Liver (tissue), 9 donors: ENCODE data around the gene SIRT6. TPM values are rescaled to one million over a fixed set of nuclear protein-coding genes. Genes with fewer than 3 reads are reported as not detected.
A peak's percentile ranks its signal among the peaks of the same experiment; 100 is the strongest.

ENCODE experiments used
- DNase-seq: peaks from one replicate; pipeline ENCODE4 v3.0.0-alpha.2; 2017; ENCODE audit warnings: low spot score
- H3K27ac ChIP-seq, 2 donors: one replicate each; pipeline ENCODE4 v1.7.0; 2013; ENCODE audit warnings: inconsistent platforms in 2 of 2, low read length in 2 of 2, control low read depth in 1 of 2, low read depth in 1 of 2, mild to moderate bottlenecking in 1 of 2
- H3K27me3 ChIP-seq, 4 donors: one replicate each; pipeline versions ENCODE4 v1.6.1 to v1.7.0; 2013; ENCODE audit warnings: low read length in 3 of 4, inconsistent platforms in 1 of 4, mild to moderate bottlenecking in 1 of 4, moderate library complexity in 1 of 4; ENCODE audit not compliant: control insufficient read depth in 4 of 4, insufficient read depth in 4 of 4
- H3K36me3 ChIP-seq, 4 donors: one replicate each; pipeline versions ENCODE4 v1.6.1 to v1.7.0; 2013; ENCODE audit warnings: low read length in 3 of 4, mild to moderate bottlenecking in 3 of 4, low read depth in 1 of 4, moderate library complexity in 1 of 4; ENCODE audit not compliant: control insufficient read depth in 4 of 4, insufficient read depth in 3 of 4
- H3K4me1 ChIP-seq, 4 donors: one replicate each; pipeline versions ENCODE4 v1.6.1 to v1.7.0; 2013; ENCODE audit warnings: low read length in 3 of 4, mild to moderate bottlenecking in 3 of 4, moderate library complexity in 1 of 4; ENCODE audit not compliant: control insufficient read depth in 4 of 4, insufficient read depth in 4 of 4
- H3K4me3 ChIP-seq, 3 donors: one replicate each; pipeline versions ENCODE4 v1.6.1 to v1.7.0; 2013; ENCODE audit warnings: low read length in 3 of 3, control low read depth in 1 of 3, low read depth in 1 of 3, mild to moderate bottlenecking in 1 of 3
- H3K9ac ChIP-seq, 2 donors: one replicate each; pipeline ENCODE4 v1.7.0; 2013; ENCODE audit warnings: low read length in 2 of 2, mild to moderate bottlenecking in 2 of 2, moderate library complexity in 2 of 2, control low read depth in 1 of 2, low read depth in 1 of 2
- H3K9me3 ChIP-seq, 4 donors: one replicate each; pipeline versions ENCODE4 v1.6.1 to v1.7.0; 2013; ENCODE audit warnings: low read length in 3 of 4; ENCODE audit not compliant: control insufficient read depth in 4 of 4
- CTCF ChIP-seq: fragments of 150-350 bp; IDR thresholded peaks from 2 replicates; pipeline ENCODE4 v1.5.1; 2017; ENCODE audit warnings: improper control_type of control experiment, low read depth, low read length; ENCODE audit not compliant: missing input control
- EGR1 ChIP-seq, 2 donors: IDR thresholded peaks; 2 replicates each; pipeline ENCODE4 v1.6.1; 2016 to 2018; ENCODE audit warnings: antibody characterized with exemption in 2 of 2, low read depth in 2 of 2
- FOXA1 ChIP-seq: IDR thresholded peaks from 2 replicates; pipeline ENCODE4 v1.6.1; 2016; ENCODE audit warnings: antibody characterized with exemption
- GABPA ChIP-seq, 2 donors: IDR thresholded peaks in 1 of 2; conservative IDR thresholded peaks in 1 of 2; 2 replicates each; pipeline ENCODE4 v1.6.1; 2016; ENCODE audit warnings: antibody characterized with exemption in 2 of 2, mild to moderate bottlenecking in 1 of 2, moderate library complexity in 1 of 2
- HNF4A ChIP-seq, 2 donors: conservative IDR thresholded peaks; 2 replicates each; pipeline ENCODE4 v1.6.1; 2016; ENCODE audit warnings: antibody characterized with exemption in 2 of 2, mild to moderate bottlenecking in 2 of 2
- JUND ChIP-seq, 2 donors: IDR thresholded peaks; 2 replicates each; pipeline ENCODE4 v1.6.1; 2016; ENCODE audit warnings: antibody characterized with exemption in 2 of 2
- NR2F2 ChIP-seq: IDR thresholded peaks from 2 replicates; pipeline ENCODE4 v1.6.1; 2016; ENCODE audit warnings: antibody characterized with exemption
- RAD21 ChIP-seq, 2 donors: IDR thresholded peaks; 2 replicates each; pipeline ENCODE4 v1.6.1; 2016; ENCODE audit warnings: antibody characterized with exemption in 2 of 2, mild to moderate bottlenecking in 2 of 2
- RXRA ChIP-seq, 2 donors: IDR thresholded peaks; 2 replicates each; pipeline ENCODE4 v1.6.1; 2017 to 2018; ENCODE audit warnings: antibody characterized with exemption in 2 of 2, mild to moderate bottlenecking in 1 of 2
- SP1 ChIP-seq: IDR thresholded peaks from 2 replicates; pipeline ENCODE4 v1.6.1; 2018; ENCODE audit warnings: antibody characterized with exemption, mild to moderate bottlenecking
- TAF1 ChIP-seq: conservative IDR thresholded peaks from 2 replicates; pipeline ENCODE4 v1.6.1; 2016; ENCODE audit warnings: antibody characterized with exemption, mild to moderate bottlenecking
- YY1 ChIP-seq: IDR thresholded peaks from 2 replicates; pipeline ENCODE4 v1.6.1; 2016; ENCODE audit warnings: antibody characterized with exemption, mild to moderate bottlenecking
- WGBS: extraction: QIAGEN DNeasy Blood & Tissue Kit; methylation state at CpG from one replicate; pipeline ENCODE4 v1.1.7; 2013; 5-methylcytosine and 5-hydroxymethylcytosine counted together
- polyA plus RNA-seq, 2 donors: library from polyadenylated mRNA; stranded (reverse) in 1 of 2; unstranded in 1 of 2; fragments of 200-250 nt in 1 of 2; fragments of >200 nt in 1 of 2; fragmentation: Nextera tagmentation in 1 of 2; extraction: Ambion mirVana in 1 of 2; gene quantifications; one replicate each; pipeline versions ENCODE4 v1.2.1 to v1.2.3, GENCODE V29; 2013 to 2015
- total RNA-seq, 2 donors: library from RNA; depleted of rRNA; stranded (reverse); fragments of >200 nt; gene quantifications; one replicate each; pipeline ENCODE4 v1.2.3, GENCODE V29; 2014
- donor health status: healthy.
- donor health status: healthy.
- donor health status: healthy.
- donor health status: healthy.
- donor health status: healthy.

The SIRT6 gene
- total and polyA plus RNA-seq, 4 donors, result 7.7 to 12.7 (median 9.8) TPM

- WGBS, result 79% methylated on average over 10 of the region's 10 CpGs
- H3K27me3 ChIP-seq, result no peaks in the 10 kb centered on the region
- no peak overlapping the region for H3K27ac ChIP-seq
- H3K4me3 ChIP-seq, result no peak overlapping the region
- TF ChIP-seq HNF4A (conservative IDR thresholded peaks at IDR 0.05) (no peak), YY1 (no peak), NR2F2 (no peak)
- H3K9me3 ChIP-seq, result no peaks in the 10 kb centered on the region
- no peaks in the 10 kb centered on the region for H3K36me3 ChIP-seq
- no peaks in the 10 kb centered on the region for H3K4me1 ChIP-seq
- H3K9ac ChIP-seq, result no peak overlapping the region
- no peak for DNase-seq
These were observed 33.4 kb upstream of the SIRT6 start for GRCh38 chr19:4215807-4216206.

GRCh38 chr19:4213116-4213515 lies 30.8 kb upstream of the SIRT6 start:
- H3K4me1 ChIP-seq, result no peaks in the 10 kb centered on the region
- H3K27ac ChIP-seq, result no peak overlapping the region
- DNase-seq, result no peak
- no peaks in the 10 kb centered on the region for H3K9me3 ChIP-seq
- TF ChIP-seq HNF4A (conservative IDR thresholded peaks at IDR 0.05) (no peak), EGR1 (IDR thresholded peaks at IDR 0.05; ENCODE audit: low read depth in 2 of 2) (no peak), TAF1 (no peak), RXRA (IDR thresholded peaks at IDR 0.05) (no peak), CTCF (no peak)
- 88% methylated on average over 3 of the region's 3 CpGs for WGBS
- no peaks in the 10 kb centered on the region for H3K27me3 ChIP-seq
- no peak overlapping the region for H3K4me3 ChIP-seq
- no peak overlapping the region for H3K9ac ChIP-seq
- no peaks in the 10 kb centered on the region for H3K36me3 ChIP-seq

GRCh38 chr19:4210166-4210731 lies 27.9 kb upstream of the SIRT6 start:
- Histone ChIP-seq H3K27ac (no peak overlapping the region), H3K4me1 (no peaks in the 10 kb centered on the region), H3K36me3 (no peaks in the 10 kb centered on the region), H3K4me3 (no peak overlapping the region), H3K9ac (no peak overlapping the region), H3K27me3 (no peaks in the 10 kb centered on the region), H3K9me3 (no peaks in the 10 kb centered on the region)
- WGBS, result 87% methylated on average over 15 of the region's 15 CpGs
- TF ChIP-seq FOXA1 (no peak), JUND (IDR thresholded peaks at IDR 0.05) (no peak), RXRA (IDR thresholded peaks at IDR 0.05) (no peak), YY1 (no peak), GABPA (IDR thresholded peaks at IDR 0.05 in 1 of 2, conservative IDR thresholded peaks at IDR 0.05 in 1 of 2) (no peak), NR2F2 (no peak), EGR1 (IDR thresholded peaks at IDR 0.05; ENCODE audit: low read depth in 2 of 2) (no peak)
- no peak for DNase-seq

- Histone ChIP-seq H3K9ac (no peak overlapping the region), H3K4me1 (peaks cover 0 to 5% (median 0%) of the 10 kb centered on the region in 4 donors), H3K36me3 (no peaks in the 10 kb centered on the region), H3K27ac (no peak overlapping the region), H3K4me3 (no peak overlapping the region), H3K27me3 (no peaks in the 10 kb centered on the region), H3K9me3 (no peaks in the 10 kb centered on the region)
- 76% methylated on average over 13 of the region's 13 CpGs for WGBS
- DNase-seq, result no peak
- TF ChIP-seq SP1 (no peak), RAD21 (IDR thresholded peaks at IDR 0.05) (peak; percentile 65 to 79), CTCF (peak; percentile 47), NR2F2 (no peak)
These were observed 26.2 kb upstream of the SIRT6 start for GRCh38 chr19:4208385-4209094.
